NCI-H2227 (cell line): Measurements from ENCODE around the gene MYOT.
"Not testable (repeated sequence)": the region's sequence is repeated elsewhere in the genome, so short reads cannot be mapped to it uniquely, and the experiment has no call there.

Experiments
- DNase-seq: peaks from one replicate; lab custom pipeline; 2025; ENCODE audit not compliant: unreplicated experiment; lab: John Stamatoyannopoulos, UW

Gene MYOT

GRCh38 chr5:137856201-137856600 is 11.5 kb upstream of the MYOT start:
- no peak for DNase-seq

- DNase-seq = no peak
Measured at GRCh38 chr5:137856916-137857862, 10.5 kb upstream of the MYOT start.

GRCh38 chr5:137858223-137858916 is 9.3 kb upstream of the MYOT start:
- DNase-seq = no peak

- no peak for DNase-seq
Measured at GRCh38 chr5:137858954-137859353, 8.7 kb upstream of the MYOT start.

- DNase-seq = no peak
Measured at GRCh38 chr5:137862251-137862650, 5.4 kb upstream of the MYOT start.

GRCh38 chr5:137863653-137864052 is 4.0 kb upstream of the MYOT start:
- DNase-seq = not testable (repeated sequence)

- no peak for DNase-seq
Measured at GRCh38 chr5:137866541-137867388, 895 bp upstream of the MYOT start.

GRCh38 chr5:137870647-137871339 is 3.1 kb downstream of the MYOT start:
- no peak for DNase-seq

- DNase-seq = no peak
Measured at GRCh38 chr5:137871571-137871970, 3.9 kb downstream of the MYOT start.

GRCh38 chr5:137872466-137872865 is 4.8 kb downstream of the MYOT start:
- no peak for DNase-seq

- DNase-seq = no peak
Measured at GRCh38 chr5:137876101-137876500, 8.4 kb downstream of the MYOT start.

- no peak for DNase-seq
Measured at GRCh38 chr5:137880313-137880712, 12.7 kb downstream of the MYOT start.

- no peak for DNase-seq
Measured at GRCh38 chr5:137887831-137888230, 20.2 kb downstream of the MYOT start.

- DNase-seq = no peak
Measured at GRCh38 chr5:137888466-137888862, 20.8 kb downstream of the MYOT start.

- DNase-seq = peak; percentile 26
Measured at GRCh38 chr5:137888863-137889759, 21.5 kb downstream of the MYOT start, which contains the start of gene PKD2L2. PKD2L2 (plus strand) TSS chr5:137889457; CDS start chr5:137889492, 35 bp downstream.

- DNase-seq = no peak
Measured at GRCh38 chr5:137890845-137891244, 23.2 kb downstream of the MYOT start.

- DNase-seq = no peak
Measured at GRCh38 chr5:137891849-137892248, 24.2 kb downstream of the MYOT start.

- no peak for DNase-seq
Measured at GRCh38 chr5:137894586-137894985, 26.9 kb downstream of the MYOT start.

GRCh38 chr5:137896560-137896959 is 28.9 kb downstream of the MYOT start:
- DNase-seq = no peak

GRCh38 chr5:137899493-137899892 is 31.8 kb downstream of the MYOT start:
- no peak for DNase-seq
